Effector CD4-positive, alpha-beta T cell (primary cell): Measurements from ENCODE around the gene STX4.

Source experiments
- DNase-seq: peaks from one replicate; pipeline ENCODE4 v3.0.0-alpha.2; 2020
- total RNA-seq: gene quantifications from one replicate; lab custom pipeline; 2026; lab: John Stamatoyannopoulos, UW

STX4 gene, protein sequence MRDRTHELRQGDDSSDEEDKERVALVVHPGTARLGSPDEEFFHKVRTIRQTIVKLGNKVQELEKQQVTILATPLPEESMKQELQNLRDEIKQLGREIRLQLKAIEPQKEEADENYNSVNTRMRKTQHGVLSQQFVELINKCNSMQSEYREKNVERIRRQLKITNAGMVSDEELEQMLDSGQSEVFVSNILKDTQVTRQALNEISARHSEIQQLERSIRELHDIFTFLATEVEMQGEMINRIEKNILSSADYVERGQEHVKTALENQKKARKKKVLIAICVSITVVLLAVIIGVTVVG
- 45.0 reads per million, percentile 66 among the genes with 10 or more reads in this experiment for total RNA-seq

DNA sequence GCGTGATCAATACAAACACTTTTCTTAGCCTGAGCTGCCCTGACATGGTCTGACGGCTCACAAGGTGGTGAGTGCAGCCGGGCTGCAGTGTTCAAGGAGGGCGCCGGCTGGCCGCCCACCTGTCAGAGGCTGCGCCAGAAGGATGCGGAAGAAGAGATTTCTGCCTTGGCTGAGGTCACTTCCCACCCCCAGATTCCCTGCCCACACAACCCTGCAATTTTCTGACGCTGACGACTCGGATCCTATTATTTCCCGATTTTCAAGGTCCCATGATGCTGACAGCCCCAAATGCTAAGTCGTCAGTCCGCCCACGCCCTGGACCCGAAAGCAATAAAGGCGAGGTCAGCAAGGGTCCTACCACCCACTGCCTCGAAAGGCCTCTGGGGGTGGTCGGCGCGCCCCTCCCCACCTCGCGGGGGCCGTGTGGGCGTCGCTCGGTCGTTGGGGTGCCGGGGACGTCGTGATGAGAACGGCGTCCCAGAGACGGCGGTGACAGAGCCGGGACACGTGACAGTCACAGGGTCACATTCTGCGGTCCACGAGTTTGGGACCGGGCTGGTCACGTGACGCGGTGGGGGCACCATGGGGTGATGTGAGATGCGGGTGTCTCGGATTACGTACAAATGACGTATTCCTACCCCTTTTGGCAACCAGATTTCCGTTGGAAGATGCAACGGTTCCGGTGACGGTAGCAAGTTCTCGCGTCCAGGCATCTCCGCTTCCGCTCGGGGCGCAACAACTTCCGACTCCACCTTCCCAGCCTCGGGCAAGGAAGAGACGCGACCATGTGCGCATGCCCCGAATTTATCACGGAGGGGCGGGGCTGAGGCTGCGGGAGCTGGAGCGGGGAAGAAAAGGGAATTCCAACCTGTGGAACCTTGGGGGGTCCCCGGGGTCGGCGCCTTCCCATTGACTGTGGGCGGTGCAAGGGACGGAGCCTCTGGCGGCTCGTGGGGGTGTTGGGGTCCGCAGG lies at the start of gene STX4:
STX4 (plus strand) TSS at position 823 of the 973 bp plus-strand sequence. CDS start 248 bp downstream, outside the sequence.
- DNase-seq, result peak; percentile 97

DNA sequence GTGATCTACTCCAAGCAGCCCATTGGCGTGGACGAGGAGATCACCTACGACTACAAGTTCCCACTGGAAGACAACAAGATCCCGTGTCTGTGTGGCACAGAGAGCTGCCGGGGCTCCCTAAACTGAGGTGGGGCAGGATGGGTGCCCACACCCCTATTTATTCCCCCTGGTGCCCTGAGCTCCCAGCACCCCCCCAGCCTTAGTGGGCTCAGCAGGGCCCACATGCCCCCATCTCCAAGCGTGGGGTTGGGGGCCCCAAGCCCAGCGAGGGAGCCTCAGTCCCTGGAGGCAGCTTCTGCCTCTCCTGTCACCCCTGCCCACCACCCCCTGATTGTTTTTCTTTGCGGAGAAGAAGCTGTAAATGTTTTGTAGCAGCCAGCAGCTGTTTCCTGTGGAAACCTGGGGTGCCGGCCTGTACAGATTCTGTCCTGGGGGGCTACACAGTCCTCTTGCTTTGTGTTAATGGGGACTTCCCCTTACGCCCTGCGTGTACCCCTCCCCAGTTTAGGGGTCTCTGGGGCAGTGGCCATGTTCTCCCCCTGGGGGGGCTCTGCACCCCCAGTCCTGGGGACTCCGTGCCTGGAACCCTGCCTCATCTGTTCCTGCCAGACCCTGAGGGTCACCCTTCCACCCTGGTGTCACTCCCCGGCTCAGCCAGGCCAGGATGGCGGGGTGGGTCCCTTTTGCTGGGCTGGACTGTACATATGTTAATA lies 49.3 kb upstream of the STX4 start:
- no peak for DNase-seq

DNA sequence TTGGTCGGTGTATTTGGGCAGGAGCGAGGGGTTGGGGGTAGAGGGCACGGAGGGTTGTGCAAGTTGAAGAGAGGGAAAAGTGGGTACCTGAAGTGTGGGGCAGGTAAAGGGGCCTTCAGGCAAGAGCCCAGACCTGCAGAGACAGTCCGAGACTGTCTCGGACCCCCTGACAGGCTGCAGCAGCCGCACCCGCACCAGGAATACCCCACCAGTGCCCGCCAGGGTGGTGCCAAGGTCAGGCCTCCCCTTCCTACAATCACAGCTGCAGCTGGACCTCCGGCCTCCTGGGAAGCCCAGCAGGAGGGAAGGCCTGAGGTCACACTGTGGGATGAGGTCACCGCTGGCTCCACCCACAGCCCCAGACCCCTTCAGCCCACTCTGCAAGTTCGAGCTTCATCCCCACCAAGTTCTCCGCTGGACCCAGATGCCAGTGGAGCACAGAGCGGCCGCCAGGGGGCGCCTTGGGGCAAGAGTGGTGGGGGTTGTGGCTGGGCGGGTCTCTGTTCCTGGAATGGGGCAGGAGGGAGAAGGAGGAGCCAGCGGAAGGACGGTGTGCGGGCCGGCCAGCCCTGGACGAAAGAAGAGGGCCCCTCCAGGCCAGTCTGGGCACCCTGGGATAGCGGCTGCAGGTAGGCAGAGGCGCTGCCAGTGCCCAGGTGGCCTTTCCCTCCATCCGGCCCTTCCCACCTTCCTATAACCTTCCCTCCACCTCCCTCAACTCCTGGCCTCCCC lies 48.5 kb upstream of the STX4 start, which contains the start of gene HSD3B7:
HSD3B7 (plus strand) TSS at position 539 of the 732 bp plus-strand sequence. CDS start 452 bp downstream, outside the sequence.
- peak; percentile 77 for DNase-seq

DNA sequence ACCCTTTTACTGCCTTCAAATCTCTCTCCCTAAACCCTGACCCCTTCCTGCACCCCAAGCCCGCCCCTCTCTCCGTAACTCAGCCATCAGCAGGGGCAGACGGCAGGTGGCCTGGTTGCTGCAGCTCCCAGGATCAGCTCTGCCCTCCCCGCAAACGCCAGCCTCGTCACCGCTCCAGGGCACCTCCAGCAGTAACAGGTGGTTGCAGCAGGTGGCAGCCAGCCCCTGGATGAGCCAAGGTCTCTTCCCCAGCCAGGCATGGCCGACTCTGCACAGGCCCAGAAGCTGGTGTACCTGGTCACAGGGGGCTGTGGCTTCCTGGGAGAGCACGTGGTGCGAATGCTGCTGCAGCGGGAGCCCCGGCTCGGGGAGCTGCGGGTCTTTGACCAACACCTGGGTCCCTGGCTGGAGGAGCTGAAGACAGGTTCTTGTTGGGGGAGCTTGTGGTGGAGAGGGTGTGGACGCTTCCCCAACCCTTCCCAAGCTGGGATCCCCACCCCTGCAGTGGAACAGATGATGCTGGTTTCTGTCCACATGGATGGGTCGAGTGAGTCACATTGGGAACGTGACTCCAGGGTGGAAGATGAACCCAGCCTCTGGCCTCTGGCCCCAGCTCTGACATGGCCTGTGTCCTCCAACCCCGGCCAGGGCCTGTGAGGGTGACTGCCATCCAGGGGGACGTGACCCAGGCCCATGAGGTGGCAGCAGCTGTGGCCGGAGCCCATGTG lies 47.8 kb upstream of the STX4 start:
- DNase-seq, result no peak

DNA sequence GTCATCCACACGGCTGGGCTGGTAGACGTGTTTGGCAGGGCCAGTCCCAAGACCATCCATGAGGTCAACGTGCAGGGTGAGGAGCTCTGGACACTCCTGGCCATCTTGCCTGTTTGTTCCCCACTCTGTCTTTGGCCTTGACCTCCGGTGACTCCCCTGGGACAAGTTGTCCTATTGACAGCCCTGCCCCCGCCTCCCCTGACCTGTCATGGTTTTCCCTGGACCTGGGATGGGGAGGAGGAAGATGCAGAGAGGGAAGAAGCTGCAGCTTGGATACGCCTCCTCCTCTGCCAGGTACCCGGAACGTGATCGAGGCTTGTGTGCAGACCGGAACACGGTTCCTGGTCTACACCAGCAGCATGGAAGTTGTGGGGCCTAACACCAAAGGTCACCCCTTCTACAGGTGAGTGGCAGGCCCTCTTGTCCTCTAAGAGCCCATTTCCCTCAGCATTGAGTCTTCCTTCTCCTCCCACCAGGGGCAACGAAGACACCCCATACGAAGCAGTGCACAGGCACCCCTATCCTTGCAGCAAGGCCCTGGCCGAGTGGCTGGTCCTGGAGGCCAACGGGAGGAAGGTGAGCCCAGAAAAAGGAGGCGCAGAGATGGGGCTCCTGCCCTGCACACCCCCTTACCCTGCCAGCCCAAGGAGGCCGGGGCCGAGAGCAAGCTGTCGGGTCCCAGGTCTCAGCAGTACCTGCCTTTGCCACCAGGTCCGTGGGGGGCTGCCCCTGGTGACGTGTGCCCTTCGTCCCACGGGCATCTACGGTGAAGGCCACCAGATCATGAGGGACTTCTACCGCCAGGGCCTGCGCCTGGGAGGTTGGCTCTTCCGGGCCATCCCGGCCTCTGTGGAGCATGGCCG lies 47.0 kb upstream of the STX4 start:
- no peak for DNase-seq

DNA sequence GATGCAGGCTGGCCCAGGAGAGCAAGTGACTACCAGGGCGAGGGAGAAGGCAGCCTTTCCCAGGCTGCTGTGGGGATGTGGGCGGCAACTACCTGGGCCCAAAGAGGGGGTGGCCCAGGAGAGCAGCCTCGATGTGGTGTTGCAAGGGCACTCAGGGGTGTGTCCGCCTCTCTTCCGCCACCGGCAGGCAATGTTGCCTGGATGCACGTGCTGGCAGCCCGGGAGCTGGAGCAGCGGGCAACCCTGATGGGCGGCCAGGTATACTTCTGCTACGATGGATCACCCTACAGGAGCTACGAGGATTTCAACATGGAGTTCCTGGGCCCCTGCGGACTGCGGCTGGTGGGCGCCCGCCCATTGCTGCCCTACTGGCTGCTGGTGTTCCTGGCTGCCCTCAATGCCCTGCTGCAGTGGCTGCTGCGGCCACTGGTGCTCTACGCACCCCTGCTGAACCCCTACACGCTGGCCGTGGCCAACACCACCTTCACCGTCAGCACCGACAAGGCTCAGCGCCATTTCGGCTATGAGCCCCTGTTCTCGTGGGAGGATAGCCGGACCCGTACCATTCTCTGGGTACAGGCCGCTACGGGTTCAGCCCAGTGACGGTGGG lies 45.7 kb upstream of the STX4 start:
- DNase-seq, result no peak

DNA sequence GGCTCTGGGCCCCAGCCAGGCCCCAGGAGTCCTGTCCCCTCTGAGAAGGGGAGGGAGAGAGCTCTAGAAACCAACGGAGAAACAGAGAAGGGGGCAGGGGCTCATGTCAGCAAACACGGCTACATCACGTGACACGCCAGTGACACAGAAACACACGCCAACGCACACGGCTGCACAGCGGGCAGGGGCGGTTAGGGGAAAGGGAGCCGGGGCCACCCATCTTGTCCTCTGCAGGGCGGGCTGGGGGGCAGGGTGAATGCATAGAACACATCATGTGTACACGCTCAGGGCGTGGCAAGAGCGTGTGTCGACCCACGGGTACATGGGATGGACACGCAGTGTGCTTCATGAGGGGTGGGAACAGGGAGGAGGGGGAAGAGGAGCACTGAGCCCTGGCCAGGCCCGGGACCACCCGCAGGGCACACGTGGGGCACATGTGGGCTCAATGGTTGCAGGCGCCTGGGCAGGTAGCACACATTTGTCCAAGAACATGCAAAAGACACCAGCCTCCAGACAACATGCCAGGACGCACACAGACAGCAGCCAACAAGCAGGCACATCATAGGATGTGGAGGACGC lies 43.8 kb upstream of the STX4 start:
- DNase-seq, result no peak

DNA sequence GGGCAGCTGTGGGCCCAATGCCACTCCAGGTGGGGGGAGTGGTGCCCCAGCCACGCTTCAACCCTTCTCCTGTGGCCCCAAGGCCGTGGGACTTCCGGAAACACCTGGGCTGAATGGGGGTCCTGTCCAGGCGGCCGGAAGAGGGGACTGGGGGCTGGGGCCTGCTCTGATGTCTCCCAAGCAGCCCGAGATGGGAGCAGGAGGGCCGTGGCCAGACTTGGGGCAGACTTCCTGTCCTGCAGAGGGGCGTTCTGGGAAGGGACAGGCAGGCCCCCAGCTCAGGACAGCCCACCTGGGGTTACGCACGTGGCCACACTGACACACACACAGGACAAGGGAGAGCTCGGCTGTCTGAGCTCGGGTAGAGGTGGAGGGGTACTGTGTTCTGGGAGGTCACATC lies 43.3 kb upstream of the STX4 start:
- no peak for DNase-seq

DNA sequence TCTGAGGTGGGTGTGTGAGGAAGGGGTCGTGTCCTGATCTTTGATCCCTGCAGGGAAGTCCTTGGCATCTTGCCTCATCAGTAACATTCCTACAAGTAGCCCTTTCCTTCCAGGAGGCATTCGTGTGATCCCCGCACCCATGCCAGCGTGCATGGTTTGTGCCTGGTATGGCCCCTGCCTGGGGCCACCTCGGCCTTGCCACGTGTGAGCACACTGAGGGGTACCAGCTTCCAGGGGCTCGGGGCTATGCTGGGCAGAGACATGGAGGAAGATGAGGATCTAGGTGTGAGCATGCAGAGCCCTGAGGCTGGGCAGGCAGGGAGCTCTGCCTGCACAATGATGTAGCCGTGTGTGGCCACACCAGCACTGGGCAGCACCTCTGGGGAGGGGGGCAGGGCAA lies 42.3 kb upstream of the STX4 start:
- no peak for DNase-seq

DNA sequence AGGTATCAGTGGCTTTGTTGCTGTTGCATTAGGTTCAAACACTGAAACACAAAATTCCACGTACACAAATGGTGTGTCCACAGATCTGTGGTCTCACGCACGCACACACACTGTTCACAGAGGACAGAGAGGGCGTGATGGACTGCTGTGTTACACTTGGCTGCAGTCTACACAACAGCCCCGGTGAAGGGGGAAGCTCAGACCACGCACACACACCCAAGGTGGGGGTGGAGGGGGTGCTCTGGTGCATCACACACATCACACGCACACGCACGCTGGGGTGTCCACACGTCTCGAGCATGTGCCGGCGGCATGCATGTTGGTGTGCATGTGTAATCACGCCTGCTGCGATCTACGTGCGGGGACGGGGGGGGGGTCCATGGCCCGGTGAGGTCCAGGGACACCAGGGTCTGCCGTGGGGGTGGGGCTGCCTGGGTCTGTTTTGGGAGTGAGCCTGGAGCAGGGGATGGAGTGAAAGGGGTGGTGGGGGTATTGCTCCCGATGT lies 41.0 kb upstream of the STX4 start:
- no peak for DNase-seq

DNA sequence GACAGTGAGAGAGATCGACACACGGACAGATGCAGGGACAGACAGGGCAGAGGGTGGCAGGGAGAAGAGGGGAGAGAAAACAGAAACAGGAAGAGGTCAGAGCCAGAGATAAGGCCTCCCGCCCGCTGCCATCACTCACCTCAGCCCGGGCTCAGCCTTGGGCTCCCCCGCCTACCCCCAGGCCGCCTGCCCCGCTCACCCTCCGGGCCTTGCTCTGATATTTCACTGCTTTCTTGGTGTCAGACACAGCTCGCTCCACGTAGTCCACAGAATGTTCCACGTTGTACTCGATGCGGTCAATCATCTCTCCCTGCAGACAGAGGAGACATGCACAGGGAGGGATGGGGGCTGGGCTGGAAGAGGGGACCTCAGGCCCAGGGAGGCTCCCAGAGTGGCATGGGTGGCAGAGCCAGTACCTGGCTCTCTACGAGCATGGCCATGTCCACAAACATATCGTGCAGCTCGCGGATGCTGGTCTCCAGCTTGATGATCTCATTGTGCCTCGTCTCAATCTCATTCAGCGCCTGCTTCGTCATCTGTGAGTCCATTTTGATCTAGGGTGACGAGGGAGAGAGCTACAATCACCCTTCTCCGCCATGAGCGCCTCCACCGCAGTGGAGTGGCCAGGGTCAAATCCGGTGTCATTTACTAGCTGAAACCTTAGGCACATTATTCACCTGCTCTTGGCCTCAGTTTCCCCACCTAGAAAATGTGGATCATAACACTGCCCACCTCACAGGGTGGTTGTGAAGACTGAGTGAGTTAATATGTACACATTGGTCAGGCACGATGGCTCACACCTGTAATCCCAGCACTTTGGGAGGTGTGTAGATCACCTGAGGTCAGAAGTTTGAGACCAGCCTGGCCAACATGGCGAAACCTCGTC lies 40.2 kb upstream of the STX4 start:
- DNase-seq, result no peak

DNA sequence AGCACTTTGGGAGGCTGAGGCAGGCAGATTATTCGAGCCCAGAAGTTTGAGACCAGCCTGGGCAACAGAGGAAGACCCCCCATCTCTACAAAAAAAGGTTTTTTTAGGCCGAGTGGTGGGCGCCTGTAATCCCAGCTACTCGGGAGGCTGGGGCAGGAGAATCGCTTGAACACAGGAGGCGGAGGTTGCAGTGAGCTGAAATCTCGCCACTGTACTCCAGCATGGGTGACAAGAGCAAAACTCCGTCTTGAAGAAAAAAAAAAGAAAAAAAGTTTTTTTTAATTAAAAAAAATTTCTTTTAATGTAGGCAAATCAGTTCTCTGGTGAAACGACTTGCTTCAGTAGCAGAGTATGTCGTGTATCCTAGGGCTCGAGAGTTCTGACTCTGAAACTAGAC lies 37.4 kb upstream of the STX4 start:
- DNase-seq, result no peak

DNA sequence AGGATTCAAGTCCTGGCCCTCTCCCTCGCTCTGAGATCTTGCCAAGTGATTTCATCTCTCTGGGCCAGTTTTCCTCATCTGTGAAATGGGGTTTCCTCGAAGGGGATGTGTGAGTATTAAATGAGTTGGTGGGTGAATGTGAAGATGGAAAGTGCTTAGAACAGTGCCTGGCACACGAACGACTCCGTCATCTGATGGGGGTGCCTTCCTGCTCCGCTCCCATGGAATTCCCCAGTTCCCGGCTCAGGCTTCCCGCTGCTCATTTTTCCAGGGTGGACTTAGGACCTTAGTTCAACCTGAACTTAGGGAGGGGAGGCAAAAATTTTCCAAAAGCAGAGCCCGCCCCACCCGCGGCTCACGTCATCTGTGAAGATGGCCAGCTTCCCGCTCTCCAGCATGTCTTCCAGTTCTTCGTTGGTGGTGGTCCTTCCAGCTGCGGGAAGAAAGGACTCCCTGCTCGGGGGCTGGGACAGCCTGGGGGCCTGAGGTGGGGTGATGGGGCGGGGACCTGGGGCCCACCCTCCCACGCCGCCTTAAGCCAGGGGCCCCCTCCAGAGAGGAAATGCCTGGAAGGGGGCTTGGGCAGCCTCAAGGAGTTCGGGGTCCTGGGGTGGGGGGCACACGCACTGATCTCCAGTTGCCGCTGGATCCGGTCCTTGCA lies 36.9 kb upstream of the STX4 start:
- DNase-seq, result no peak

DNA sequence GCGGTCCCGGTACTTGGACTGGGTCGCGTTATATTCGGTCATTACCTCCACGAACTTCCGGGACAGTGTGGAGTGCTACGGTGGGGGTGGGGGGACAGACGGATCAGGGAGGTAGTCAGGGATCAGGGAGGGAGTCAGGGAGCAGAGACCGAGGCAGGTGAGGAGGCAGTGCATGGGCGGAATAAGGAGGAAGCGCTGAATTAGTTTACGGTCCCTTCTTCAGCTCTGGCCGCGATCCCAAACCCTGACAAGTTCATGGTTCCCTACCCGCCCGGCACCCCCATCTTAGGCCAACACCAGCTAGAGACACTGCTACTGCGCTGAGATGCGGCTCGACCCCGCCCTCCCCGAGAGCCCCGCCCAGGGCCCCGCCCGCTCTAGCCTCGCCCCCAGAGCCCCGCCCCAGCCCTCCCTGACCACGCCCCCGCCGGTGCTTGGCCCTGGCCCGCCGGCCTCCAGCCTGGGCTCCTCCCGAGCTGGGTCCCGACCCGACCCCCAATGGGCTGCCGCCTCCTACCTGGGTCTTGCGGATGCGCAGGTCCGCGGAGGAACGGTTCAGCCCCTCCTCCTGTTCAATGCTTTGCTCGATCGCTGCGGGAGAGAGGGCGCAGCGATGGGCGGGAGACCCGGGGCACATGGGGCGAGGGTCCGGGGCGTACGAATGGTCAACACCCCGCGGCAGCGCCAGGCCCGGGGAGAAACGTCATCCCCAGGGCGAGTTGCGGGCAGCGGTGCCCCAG lies 36.2 kb upstream of the STX4 start:
- DNase-seq, result peak; percentile 67

DNA sequence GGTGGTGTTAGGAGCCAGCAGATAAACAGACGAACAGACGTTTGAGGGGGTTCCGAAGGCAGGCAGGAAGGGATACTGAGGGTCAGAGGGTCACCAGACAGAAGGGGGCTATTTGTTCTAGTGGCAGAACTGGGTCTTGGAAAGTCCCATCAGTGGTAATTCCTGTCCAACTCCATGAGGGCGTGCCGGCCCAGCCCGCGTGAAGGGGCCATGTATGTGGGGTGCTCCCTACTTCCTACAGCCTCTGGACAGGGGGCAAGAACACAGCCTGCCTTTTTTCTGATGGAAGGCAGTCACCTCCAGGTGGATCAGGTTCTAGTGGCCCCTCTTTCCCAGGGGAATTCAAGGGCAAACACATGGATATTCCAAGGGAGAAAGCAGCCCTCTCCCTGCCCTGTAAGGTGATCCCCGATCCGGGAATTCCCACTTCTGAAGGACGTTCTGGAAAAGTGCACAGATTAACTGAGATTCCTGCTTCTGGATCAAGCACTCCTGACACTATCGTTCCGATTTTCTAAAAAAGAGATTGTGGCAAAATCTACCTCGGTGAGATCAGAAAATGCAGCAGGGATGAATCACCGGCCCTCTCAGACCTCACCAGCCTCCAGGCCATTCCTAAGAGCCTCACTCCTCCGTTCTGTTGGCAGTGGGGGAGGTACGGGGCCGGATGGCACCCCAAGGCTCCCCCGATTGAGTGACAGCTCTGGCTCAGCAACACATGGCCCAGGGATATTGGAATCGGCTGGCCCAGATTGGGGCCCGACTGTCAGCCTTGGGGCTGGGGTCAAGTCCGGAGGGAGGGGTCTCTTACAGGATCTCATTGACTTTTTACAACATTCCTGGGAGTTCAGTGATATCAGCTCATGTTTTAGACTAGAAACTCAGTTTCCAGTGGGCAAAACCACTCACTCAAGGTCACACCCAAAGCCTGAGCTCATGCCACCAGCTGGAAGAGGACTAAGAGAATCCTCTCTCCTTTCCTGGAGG lies 35.3 kb upstream of the STX4 start:
- DNase-seq, result no peak
